Activated naive CD4-positive, alpha-beta T cell treated with anti-CD3 and anti-CD28 coated beads, Interleukin-2, amount 50 U/mL, for 72 hours (primary cell): ENCODE data around the gene FNDC7. TPM values are rescaled to one million over a fixed set of nuclear protein-coding genes. Genes with fewer than 3 reads are reported as not detected.
"Not testable (repeated sequence)": the region's sequence is repeated elsewhere in the genome, so short reads cannot be mapped to it uniquely, and the experiment has no call there.

Source experiments
- ATAC-seq, 2 donors: fragments of 150-1000 bp; cut with Tn5 transposase; 2 replicates each; pipeline ENCODE4 v1.10.0; 2021; ENCODE audit warnings: mild to moderate bottlenecking in 2 of 2, moderate library complexity in 2 of 2
- DNase-seq, 2 donors: peaks; one replicate each; pipeline ENCODE4 v3.0.0; 2021 to 2022; ENCODE audit warnings: low spot score in 2 of 2
- H3K27ac Mint-ChIP-seq, 2 donors: one replicate each; pipeline ENCODE4 v1.8.0; 2022; ENCODE audit warnings: mild to moderate bottlenecking in 2 of 2, mixed read lengths in 2 of 2
- H3K36me3 Mint-ChIP-seq, 2 donors: one replicate each; pipeline ENCODE4 v1.8.0; 2022; ENCODE audit warnings: mixed read lengths in 2 of 2
- H3K9me3 Mint-ChIP-seq, 2 donors: one replicate each; pipeline ENCODE4 v1.8.0; 2022; ENCODE audit warnings: mixed read lengths in 2 of 2
- total RNA-seq, 2 donors: library from RNA; stranded (reverse); gene quantifications; one replicate each; pipeline ENCODE4 v1.2.3, GENCODE V29; 2022

The FNDC7 gene
- total RNA-seq, 2 donors from 2014 or later: 0.07 to 0.31 TPM

DNA sequence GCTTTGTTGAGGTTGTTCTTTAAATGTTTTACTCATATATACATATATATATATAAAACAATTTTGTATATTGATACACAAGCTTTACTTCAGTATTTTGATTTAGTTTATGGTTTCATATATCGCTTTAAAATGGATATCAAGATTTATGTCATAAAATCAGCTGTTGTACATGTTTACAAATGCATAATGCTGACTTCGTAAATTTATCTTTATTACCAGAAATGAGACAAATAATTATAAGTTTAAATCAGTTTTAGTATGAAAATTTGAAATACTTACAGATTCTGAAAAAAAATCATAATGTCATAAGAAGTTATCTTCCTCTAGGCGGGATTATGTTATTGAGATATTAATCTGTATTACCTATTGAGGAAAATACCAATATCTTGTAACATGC is 40.7 kb downstream of the FNDC7 start:
- ATAC-seq (no peak), DNase-seq (no peak)
- Mint-ChIP-seq H3K27ac (no peak overlapping the region), H3K9me3 (no peaks in the 10 kb centered on the region), H3K36me3 (peaks cover 0 to 10% of the 10 kb centered on the region in 2 donors)

DNA sequence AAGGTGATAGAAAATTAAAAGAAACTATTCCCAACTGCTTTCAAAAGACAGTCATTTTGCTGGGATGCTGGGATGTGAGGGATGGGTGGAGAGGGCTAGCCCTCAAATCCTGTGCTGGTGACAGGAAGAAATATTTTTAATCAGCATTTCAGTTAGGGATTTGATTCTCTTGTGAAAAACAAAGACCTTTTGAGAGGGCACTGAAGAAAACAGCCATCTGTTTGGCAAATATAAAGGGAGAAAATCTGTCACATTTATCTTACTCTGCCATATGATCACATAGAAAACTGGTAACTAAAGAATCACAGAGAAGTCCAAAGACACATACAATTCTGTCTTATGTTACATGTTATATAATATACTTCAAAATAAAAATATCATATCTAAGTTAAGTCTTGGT is 46.1 kb downstream of the FNDC7 start:
- no peak overlapping the region for H3K27ac Mint-ChIP-seq
- no peaks in the 10 kb centered on the region for H3K9me3 Mint-ChIP-seq
- no peak for ATAC-seq
- DNase-seq: no peak
- H3K36me3 Mint-ChIP-seq: peaks cover 0 to 5% of the 10 kb centered on the region in 2 donors

GRCh38 chr1:108767115-108767514 is 54.4 kb downstream of the FNDC7 start:
- ATAC-seq (no peak), DNase-seq (no peak)
- Mint-ChIP-seq H3K27ac (no peak overlapping the region), H3K9me3 (no peaks in the 10 kb centered on the region), H3K36me3 (peaks cover 0 to 5% of the 10 kb centered on the region in 2 donors)

GRCh38 chr1:108767708-108768107 is 55.0 kb downstream of the FNDC7 start:
- Mint-ChIP-seq H3K9me3 (no peaks in the 10 kb centered on the region), H3K36me3 (peaks cover 0 to 1% of the 10 kb centered on the region in 2 donors), H3K27ac (no peak overlapping the region)
- DNase-seq (no peak), ATAC-seq (no peak)

- peaks cover 5 to 10% of the 10 kb centered on the region in 2 donors for H3K36me3 Mint-ChIP-seq
Measured at GRCh38 chr1:108777839-108778238, 65.1 kb downstream of the FNDC7 start.

DNA sequence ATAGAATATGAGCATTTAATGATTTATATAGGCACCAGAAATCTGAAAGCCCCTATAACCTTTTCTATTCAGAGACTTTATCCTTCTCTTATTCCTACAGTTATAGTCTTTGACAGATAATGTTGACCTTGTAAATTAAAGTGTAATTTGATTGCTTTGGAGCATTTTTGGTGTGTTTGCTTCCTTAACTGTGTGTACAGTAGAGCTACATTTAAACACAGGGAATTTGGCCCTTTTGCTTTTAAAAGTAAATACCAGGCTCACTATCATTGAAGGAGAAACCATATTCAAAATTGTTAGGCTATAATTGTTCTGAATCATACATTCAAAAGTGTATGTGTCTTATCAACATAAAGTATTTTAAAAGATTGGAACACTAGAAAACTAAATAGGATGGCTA is 66.7 kb downstream of the FNDC7 start:
- ATAC-seq (no peak), DNase-seq (no peak)
- peaks cover 16 to 25% of the 10 kb centered on the region in 2 donors for H3K36me3 Mint-ChIP-seq
- peaks cover 0 to 6% of the 10 kb centered on the region in 2 donors for H3K9me3 Mint-ChIP-seq
- H3K27ac Mint-ChIP-seq: no peak overlapping the region

More at GRCh38 chr1:108777839-108778238, 65.1 kb downstream of the FNDC7 start:
- Mint-ChIP-seq H3K27ac (no peak overlapping the region), H3K9me3 (no peaks in the 10 kb centered on the region)
- no peak for ATAC-seq
- DNase-seq: no peak

- Mint-ChIP-seq H3K9me3 (peaks cover 7 to 19% of the 10 kb centered on the region in 2 donors), H3K27ac (peak overlapping the region in 1 of 2 donors; percentile 32), H3K36me3 (peaks cover 26 to 41% of the 10 kb centered on the region in 2 donors)
- DNase-seq (no peak), ATAC-seq (no peak)
Measured at GRCh38 chr1:108780937-108781574, 68.3 kb downstream of the FNDC7 start.

- ATAC-seq, DNase-seq: not testable (repeated sequence)
- peaks cover 8 to 19% of the 10 kb centered on the region in 2 donors for H3K9me3 Mint-ChIP-seq
- H3K36me3 Mint-ChIP-seq: peaks cover 32 to 46% of the 10 kb centered on the region in 2 donors
- peak overlapping the region in 1 of 2 donors; percentile 32 for H3K27ac Mint-ChIP-seq
Measured at GRCh38 chr1:108781575-108781944, 68.9 kb downstream of the FNDC7 start.

GRCh38 chr1:108785264-108785663 is 72.6 kb downstream of the FNDC7 start:
- no peak for ATAC-seq
- no peak for DNase-seq
- peaks cover 32 to 70% of the 10 kb centered on the region in 2 donors for H3K36me3 Mint-ChIP-seq

DNA sequence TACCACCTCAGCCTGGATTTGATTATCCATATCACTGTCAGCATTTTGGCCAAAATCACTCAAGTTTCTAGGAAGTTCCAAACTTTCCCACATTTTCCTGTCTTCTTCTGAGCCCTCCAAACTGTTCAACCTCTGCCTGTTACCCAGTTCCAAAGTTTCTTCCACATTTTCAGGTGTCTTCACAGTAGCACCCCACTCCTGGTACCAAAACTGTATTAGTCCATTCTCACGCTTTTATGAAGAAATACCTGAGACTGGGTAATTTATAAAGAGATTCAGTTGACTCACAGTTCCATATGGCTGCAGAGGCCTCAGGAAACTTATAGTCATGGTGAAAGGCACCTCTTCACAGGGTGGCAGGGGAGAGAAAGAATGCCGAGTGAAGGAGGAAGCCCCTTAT is 73.2 kb downstream of the FNDC7 start:
- peaks cover 34 to 74% of the 10 kb centered on the region in 2 donors for H3K36me3 Mint-ChIP-seq
- peaks cover 8 to 19% of the 10 kb centered on the region in 2 donors for H3K9me3 Mint-ChIP-seq
- no peak overlapping the region for H3K27ac Mint-ChIP-seq
- DNase-seq: no peak
- ATAC-seq: no peak

More at GRCh38 chr1:108785264-108785663, 72.6 kb downstream of the FNDC7 start:
- no peak overlapping the region for H3K27ac Mint-ChIP-seq
- peaks cover 8 to 19% of the 10 kb centered on the region in 2 donors for H3K9me3 Mint-ChIP-seq

- Mint-ChIP-seq H3K27ac (no peak overlapping the region), H3K9me3 (peaks cover 10 to 13% of the 10 kb centered on the region in 2 donors), H3K36me3 (peaks cover 21 to 59% of the 10 kb centered on the region in 2 donors)
- no peak for DNase-seq
- no peak for ATAC-seq
Measured at GRCh38 chr1:108791790-108792189, 79.1 kb downstream of the FNDC7 start.

Other genes with a start within 250 kb of the FNDC7 start
- gene EEIG2, start 152.8 kb upstream of the FNDC7 start, total RNA-seq: 10 to 100 TPM in 1 of 2 donors, 1 to 10 TPM in 1; 5.3 to 13.6 TPM
- gene HENMT1, start 51.8 kb upstream of the FNDC7 start, total RNA-seq: 10 to 100 TPM; 14.3 to 14.5 TPM
- 10 to 100 TPM; 64.5 to 69.4 TPM for gene PRPF38B, start 20.6 kb upstream of the FNDC7 start, total RNA-seq
- gene STXBP3, start 33.8 kb downstream of the FNDC7 start, total RNA-seq: 10 to 100 TPM; 34.8 to 44.4 TPM
- not detected for gene AKNAD1, start 144.2 kb downstream of the FNDC7 start, total RNA-seq
- 10 to 100 TPM; 17.3 to 28.1 TPM for gene GPSM2, start 164.1 kb downstream of the FNDC7 start, total RNA-seq